HG03139 (cell line): ENCODE data around the gene MPZL2.

Experiments
- ATAC-seq: cut with Tn5 transposase; IDR thresholded peaks from one replicate; pipeline ENCODE4 v1.9.1; 2021; ENCODE audit not compliant: unreplicated experiment

The MPZL2 gene

GRCh38 chr11:118223570-118223969 lies 40.5 kb downstream of the MPZL2 start:
- ATAC-seq, result no peak

- ATAC-seq, result no peak
Observed at GRCh38 chr11:118222437-118222836, 41.7 kb downstream of the MPZL2 start.

GRCh38 chr11:118221419-118221818 lies 42.7 kb downstream of the MPZL2 start:
- ATAC-seq, result no peak

GRCh38 chr11:118219732-118220131 lies 44.4 kb downstream of the MPZL2 start:
- ATAC-seq, result no peak

GRCh38 chr11:118219244-118219643 lies 44.9 kb downstream of the MPZL2 start:
- ATAC-seq, result no peak

- ATAC-seq, result no peak
Observed at GRCh38 chr11:118217575-118217974, 46.5 kb downstream of the MPZL2 start.

- ATAC-seq, result no peak
Observed at GRCh38 chr11:118216621-118217481, 47.2 kb downstream of the MPZL2 start.

GRCh38 chr11:118215765-118216164 lies 48.3 kb downstream of the MPZL2 start:
- ATAC-seq, result no peak

GRCh38 chr11:118215262-118215661 lies 48.8 kb downstream of the MPZL2 start:
- no peak for ATAC-seq

GRCh38 chr11:118214210-118214914 lies 49.7 kb downstream of the MPZL2 start:
- ATAC-seq, result no peak

GRCh38 chr11:118213781-118214180 lies 50.3 kb downstream of the MPZL2 start:
- no peak for ATAC-seq

GRCh38 chr11:118213201-118213600 lies 50.9 kb downstream of the MPZL2 start:
- no peak for ATAC-seq

- ATAC-seq, result no peak
Observed at GRCh38 chr11:118212781-118213191, 51.3 kb downstream of the MPZL2 start.

GRCh38 chr11:118212131-118212725 lies 51.9 kb downstream of the MPZL2 start:
- no peak for ATAC-seq

GRCh38 chr11:118211006-118211405 lies 53.1 kb downstream of the MPZL2 start:
- ATAC-seq, result no peak

GRCh38 chr11:118210323-118210722 lies 53.8 kb downstream of the MPZL2 start:
- ATAC-seq, result no peak

- no peak for ATAC-seq
Observed at GRCh38 chr11:118209033-118209432, 55.1 kb downstream of the MPZL2 start.

- no peak for ATAC-seq
Observed at GRCh38 chr11:118207079-118207478, 57.0 kb downstream of the MPZL2 start.

GRCh38 chr11:118206391-118207031 lies 57.6 kb downstream of the MPZL2 start:
- ATAC-seq, result no peak

- ATAC-seq, result no peak
Observed at GRCh38 chr11:118205606-118206378, 58.3 kb downstream of the MPZL2 start.
